Suprapubic skin (tissue), 4 donors: Measurements from ENCODE around the gene FBH1.

Source experiments
- EP300 ChIP-seq: sonication (generic); formaldehyde crosslinking; IDR thresholded peaks from one replicate; pipeline ENCODE4 v1.6.1; 2017; ENCODE audit warnings: antibody characterized with exemption
- POLR2A ChIP-seq, 2 donors: fragments of 450-650 bp; IDR thresholded peaks; one replicate each; pipeline ENCODE4 v1.6.1; 2017; ENCODE audit warnings: antibody characterized with exemption in 2 of 2, mild to moderate bottlenecking in 2 of 2, moderate library complexity in 2 of 2
- POLR2AphosphoS5 ChIP-seq, 3 donors: sonication (generic); formaldehyde crosslinking; IDR thresholded peaks; one replicate each; pipeline ENCODE4 v1.6.1; 2017; ENCODE audit warnings: antibody characterized with exemption in 3 of 3
- TF ChIP-seq, protein P1 (sequence below), 2 donors: fragments of 200-600 bp in 1 of 2; fragments of 450-650 bp in 1 of 2; sonication (generic) in 1 of 2; IDR thresholded peaks; one replicate each; pipeline ENCODE4 v1.5.1; 2016 to 2019; ENCODE audit warnings: antibody characterized with exemption in 2 of 2, mild to moderate bottlenecking in 1 of 2, moderate library complexity in 1 of 2

DNA sequence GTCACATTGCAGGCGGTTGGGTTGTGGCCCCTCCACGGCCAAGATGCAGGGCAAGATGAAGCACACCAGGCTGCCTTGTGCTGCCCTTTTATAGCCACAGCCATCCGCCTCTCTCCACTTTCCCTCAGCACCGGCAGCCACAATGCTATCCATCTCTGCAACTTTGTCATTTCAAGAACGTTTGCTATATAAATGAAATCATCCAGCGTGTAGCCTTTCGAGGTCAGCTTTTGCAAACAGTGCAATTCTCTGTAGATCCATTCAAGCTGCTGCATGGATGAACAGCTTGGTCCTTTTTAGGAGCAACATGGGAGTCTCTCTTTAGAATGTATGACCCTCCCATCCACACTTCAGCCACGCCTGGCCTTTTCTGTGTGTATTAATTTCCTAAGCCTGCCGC is 93.7 kb downstream of the FBH1 start:
- TF ChIP-seq, protein P1, sequence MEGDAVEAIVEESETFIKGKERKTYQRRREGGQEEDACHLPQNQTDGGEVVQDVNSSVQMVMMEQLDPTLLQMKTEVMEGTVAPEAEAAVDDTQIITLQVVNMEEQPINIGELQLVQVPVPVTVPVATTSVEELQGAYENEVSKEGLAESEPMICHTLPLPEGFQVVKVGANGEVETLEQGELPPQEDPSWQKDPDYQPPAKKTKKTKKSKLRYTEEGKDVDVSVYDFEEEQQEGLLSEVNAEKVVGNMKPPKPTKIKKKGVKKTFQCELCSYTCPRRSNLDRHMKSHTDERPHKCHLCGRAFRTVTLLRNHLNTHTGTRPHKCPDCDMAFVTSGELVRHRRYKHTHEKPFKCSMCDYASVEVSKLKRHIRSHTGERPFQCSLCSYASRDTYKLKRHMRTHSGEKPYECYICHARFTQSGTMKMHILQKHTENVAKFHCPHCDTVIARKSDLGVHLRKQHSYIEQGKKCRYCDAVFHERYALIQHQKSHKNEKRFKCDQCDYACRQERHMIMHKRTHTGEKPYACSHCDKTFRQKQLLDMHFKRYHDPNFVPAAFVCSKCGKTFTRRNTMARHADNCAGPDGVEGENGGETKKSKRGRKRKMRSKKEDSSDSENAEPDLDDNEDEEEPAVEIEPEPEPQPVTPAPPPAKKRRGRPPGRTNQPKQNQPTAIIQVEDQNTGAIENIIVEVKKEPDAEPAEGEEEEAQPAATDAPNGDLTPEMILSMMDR (IDR thresholded peaks at IDR 0.05), result no peak
- no peak for TF ChIP-seq EP300
- TF ChIP-seq POLR2A (IDR thresholded peaks at IDR 0.05), result no peak
- TF ChIP-seq POLR2AphosphoS5 (IDR thresholded peaks at IDR 0.05), result no peak
